GM23338 (cell line): ENCODE measurements around the gene CDH23. TPM values are rescaled to one million over a fixed set of nuclear protein-coding genes. Genes with fewer than 3 reads are reported as not detected.

Experiments used
- ATAC-seq: fragments of 200-7000 bp; cut with Tn5 transposase; 3 replicates; pipeline ENCODE4 v1.9.1; 2020
- DNase-seq: peaks from one replicate; pipeline ENCODE4 v3.0.0-alpha.2; 2015; ENCODE audit warnings: low spot score
- H2AFZ ChIP-seq: fragments of 200-600 bp; sonication (generic); 2 replicates; pipeline ENCODE4 v1.8.0; 2016; ENCODE audit warnings: antibody characterized with exemption, mild to moderate bottlenecking, moderate library complexity
- H3F3A ChIP-seq: fragments of 200-600 bp; sonication (generic); replicated peaks from 2 replicates; pipeline ENCODE4 v1.8.0; 2017; ENCODE audit warnings: antibody characterized with exemption, mixed run types, low read depth
- H3K27ac ChIP-seq: fragments of 200-600 bp; sonication (generic); 2 replicates; pipeline ENCODE4 v1.6.1; 2016; ENCODE audit warnings: low read depth
- H3K27me3 ChIP-seq: fragments of 200-600 bp; sonication (generic); 2 replicates; pipeline ENCODE4 v1.8.0; 2016; ENCODE audit warnings: mild to moderate bottlenecking, mixed run types, moderate library complexity; ENCODE audit not compliant: insufficient read depth
- H3K36me3 ChIP-seq: fragments of 200-600 bp; sonication (generic); 2 replicates; pipeline ENCODE4 v1.8.0; 2016; ENCODE audit warnings: mild to moderate bottlenecking; ENCODE audit not compliant: insufficient read depth
- H3K4me1 ChIP-seq: fragments of 200-600 bp; sonication (generic); 2 replicates; pipeline ENCODE4 v1.8.0; 2016; ENCODE audit warnings: mild to moderate bottlenecking, moderate library complexity; ENCODE audit not compliant: insufficient read depth
- H3K4me2 ChIP-seq: fragments of 200-600 bp; sonication (generic); 2 replicates; pipeline ENCODE4 v1.7.1; 2017; ENCODE audit warnings: mixed run types
- H3K4me3 ChIP-seq: fragments of 200-600 bp; sonication (generic); 2 replicates; pipeline ENCODE4 v1.6.1; 2016; ENCODE audit warnings: mixed run types
- H3K79me2 ChIP-seq: fragments of 200-600 bp; sonication (generic); replicated peaks from 2 replicates; pipeline ENCODE4 v1.8.0; 2017; ENCODE audit warnings: mild to moderate bottlenecking; ENCODE audit not compliant: insufficient read depth
- H3K9me2 ChIP-seq: fragments of 200-600 bp; sonication (generic); 2 replicates; pipeline ENCODE4 v1.8.0; 2017; ENCODE audit not compliant: insufficient read depth
- H4K20me1 ChIP-seq: fragments of 200-600 bp; sonication (generic); replicated peaks from 2 replicates; pipeline ENCODE4 v1.8.0; 2017; ENCODE audit warnings: mild to moderate bottlenecking; ENCODE audit not compliant: insufficient read depth
- H3K27ac Mint-ChIP-seq: 2 replicates; pipeline ENCODE4 v1.8.0; 2020; ENCODE audit warnings: inconsistent platforms, mild to moderate bottlenecking, moderate library complexity, mixed read lengths
- H3K27me3 Mint-ChIP-seq: 3 replicates; pipeline ENCODE4 v1.8.0; 2022; ENCODE audit warnings: low read depth, mild to moderate bottlenecking, moderate library complexity, mixed read lengths, inconsistent platforms; ENCODE audit not compliant: insufficient read depth, poor library complexity
- H3K36me3 Mint-ChIP-seq: 3 replicates; pipeline ENCODE4 v1.8.0; 2021; ENCODE audit warnings: low read depth, mild to moderate bottlenecking, inconsistent platforms, moderate library complexity, mixed read lengths
- H3K4me1 Mint-ChIP-seq: 3 replicates; pipeline ENCODE4 v1.8.0; 2020; ENCODE audit warnings: mild to moderate bottlenecking, inconsistent platforms, mixed read lengths
- H3K4me3 Mint-ChIP-seq: 3 replicates; pipeline ENCODE4 v1.8.0; 2021; ENCODE audit warnings: moderate library complexity, mild to moderate bottlenecking, inconsistent platforms, mixed read lengths
- H3K9me3 Mint-ChIP-seq: 3 replicates; pipeline ENCODE4 v1.8.0; 2020; ENCODE audit warnings: moderate library complexity, mild to moderate bottlenecking, inconsistent platforms, mixed read lengths
- CREB1 ChIP-seq: fragments of 250-450 bp; sonication (Bioruptor Pico); IDR thresholded peaks from 2 replicates; pipeline ENCODE4 v1.5.0; 2020; ENCODE audit warnings: low read depth, mild to moderate bottlenecking, moderate library complexity
- EZH2 ChIP-seq: fragments of 200-600 bp; sonication (generic); IDR thresholded peaks from one replicate; pipeline ENCODE4 v1.8.0; 2017; ENCODE audit warnings: antibody characterized with exemption, mild to moderate bottlenecking, low read depth; ENCODE audit not compliant: unreplicated experiment
- EZH2phosphoT487 ChIP-seq: fragments of 200-600 bp; sonication (generic); IDR thresholded peaks from one replicate; pipeline ENCODE4 v1.8.1; 2018; ENCODE audit warnings: antibody characterized with exemption; ENCODE audit not compliant: unreplicated experiment
- JUNB ChIP-seq: IDR thresholded peaks from one replicate; pipeline ENCODE4 v1.6.1; 2016; ENCODE audit warnings: antibody characterized with exemption; ENCODE audit not compliant: unreplicated experiment
- NANOG ChIP-seq: IDR thresholded peaks from 2 replicates; pipeline ENCODE4 v1.6.1; 2016; ENCODE audit warnings: antibody characterized with exemption, borderline replicate concordance
- POLR2AphosphoS5 ChIP-seq: IDR thresholded peaks from 2 replicates; pipeline ENCODE4 v1.6.1; 2016; ENCODE audit warnings: antibody characterized with exemption, low read depth
- STAT1 ChIP-seq: IDR thresholded peaks from one replicate; pipeline ENCODE4 v1.6.1; 2016; ENCODE audit warnings: antibody characterized with exemption; ENCODE audit not compliant: unreplicated experiment
- ZNF114 ChIP-seq: fragments of 250-450 bp; sonication (Bioruptor Pico); IDR thresholded peaks from 2 replicates; pipeline ENCODE4 v1.5.0; 2020; ENCODE audit warnings: mild to moderate bottlenecking, moderate library complexity
- ZNF331 ChIP-seq: fragments of 250-450 bp; sonication (Bioruptor Pico); IDR thresholded peaks from 2 replicates; pipeline ENCODE4 v1.5.0; 2020; ENCODE audit warnings: low read depth, mild to moderate bottlenecking, moderate library complexity
- polyA plus RNA-seq: library from polyadenylated mRNA; unstranded; fragments of >200 nt; fragmentation: Nextera tagmentation; extraction: Ambion mirVana; gene quantifications from 2 replicates; pipeline ENCODE4 v1.2.1, GENCODE V29; 2016
- total RNA-seq: library from RNA; depleted of rRNA; stranded (reverse); fragments of >200 nt; shearing (Covaris generic); gene quantifications from 2 replicates; pipeline ENCODE4 v1.2.3, GENCODE V29; 2014
- TF ChIP-seq, protein P1 (sequence below): fragments of 250-450 bp; sonication (Bioruptor Pico); IDR thresholded peaks from 2 replicates; pipeline ENCODE4 v1.5.0; 2020; ENCODE audit warnings: mild to moderate bottlenecking, moderate library complexity
- TF ChIP-seq, protein P2 (sequence below): IDR thresholded peaks from 2 replicates; pipeline ENCODE4 v1.6.1; 2016; ENCODE audit warnings: antibody characterized with exemption
- TF ChIP-seq, protein P3 (sequence below), 2 experiments: fragments of 200-600 bp in 1 of 2; sonication (generic) in 1 of 2; conservative IDR thresholded peaks; 2 replicates each; pipeline versions ENCODE4 v1.5.1 to v1.6.1; 2016 to 2017; ENCODE audit warnings: antibody characterized with exemption in 2 of 2, low read depth in 2 of 2, mild to moderate bottlenecking in 2 of 2, moderate library complexity in 1 of 2
- TF ChIP-seq, protein P4 (sequence below): IDR thresholded peaks from one replicate; pipeline ENCODE4 v1.6.1; 2018; ENCODE audit warnings: antibody characterized with exemption; ENCODE audit not compliant: unreplicated experiment

Gene CDH23
- total and polyA plus RNA-seq, 2 experiments from 2014 or later: 0.95 to 4.3 TPM

DNA sequence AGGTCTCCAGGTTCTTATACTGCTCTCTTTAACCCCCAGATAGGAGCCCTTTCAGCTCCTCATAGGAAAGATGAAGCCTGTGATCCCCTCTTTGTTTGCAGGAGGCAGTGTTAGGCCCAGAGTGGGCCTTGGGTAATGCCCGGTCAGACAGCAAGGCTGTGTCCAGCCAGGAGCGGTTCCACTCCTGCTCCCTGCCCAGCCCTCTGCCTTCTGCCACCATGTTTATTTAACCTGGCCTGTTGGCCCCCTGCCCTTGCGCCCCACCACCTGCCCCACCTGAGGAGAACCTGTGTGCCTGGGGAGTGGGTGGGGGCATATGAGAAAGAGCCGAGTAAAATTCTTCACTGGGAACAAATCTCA lies 24.3 kb downstream of the CDH23 start:
- no peaks in the 10 kb centered on the region for H3F3A ChIP-seq
- no peak overlapping the region for H3K27ac ChIP-seq
- DNase-seq (no peak), ATAC-seq (no peak)
- no peak overlapping the region for H2AFZ ChIP-seq
- TF ChIP-seq, protein P1, sequence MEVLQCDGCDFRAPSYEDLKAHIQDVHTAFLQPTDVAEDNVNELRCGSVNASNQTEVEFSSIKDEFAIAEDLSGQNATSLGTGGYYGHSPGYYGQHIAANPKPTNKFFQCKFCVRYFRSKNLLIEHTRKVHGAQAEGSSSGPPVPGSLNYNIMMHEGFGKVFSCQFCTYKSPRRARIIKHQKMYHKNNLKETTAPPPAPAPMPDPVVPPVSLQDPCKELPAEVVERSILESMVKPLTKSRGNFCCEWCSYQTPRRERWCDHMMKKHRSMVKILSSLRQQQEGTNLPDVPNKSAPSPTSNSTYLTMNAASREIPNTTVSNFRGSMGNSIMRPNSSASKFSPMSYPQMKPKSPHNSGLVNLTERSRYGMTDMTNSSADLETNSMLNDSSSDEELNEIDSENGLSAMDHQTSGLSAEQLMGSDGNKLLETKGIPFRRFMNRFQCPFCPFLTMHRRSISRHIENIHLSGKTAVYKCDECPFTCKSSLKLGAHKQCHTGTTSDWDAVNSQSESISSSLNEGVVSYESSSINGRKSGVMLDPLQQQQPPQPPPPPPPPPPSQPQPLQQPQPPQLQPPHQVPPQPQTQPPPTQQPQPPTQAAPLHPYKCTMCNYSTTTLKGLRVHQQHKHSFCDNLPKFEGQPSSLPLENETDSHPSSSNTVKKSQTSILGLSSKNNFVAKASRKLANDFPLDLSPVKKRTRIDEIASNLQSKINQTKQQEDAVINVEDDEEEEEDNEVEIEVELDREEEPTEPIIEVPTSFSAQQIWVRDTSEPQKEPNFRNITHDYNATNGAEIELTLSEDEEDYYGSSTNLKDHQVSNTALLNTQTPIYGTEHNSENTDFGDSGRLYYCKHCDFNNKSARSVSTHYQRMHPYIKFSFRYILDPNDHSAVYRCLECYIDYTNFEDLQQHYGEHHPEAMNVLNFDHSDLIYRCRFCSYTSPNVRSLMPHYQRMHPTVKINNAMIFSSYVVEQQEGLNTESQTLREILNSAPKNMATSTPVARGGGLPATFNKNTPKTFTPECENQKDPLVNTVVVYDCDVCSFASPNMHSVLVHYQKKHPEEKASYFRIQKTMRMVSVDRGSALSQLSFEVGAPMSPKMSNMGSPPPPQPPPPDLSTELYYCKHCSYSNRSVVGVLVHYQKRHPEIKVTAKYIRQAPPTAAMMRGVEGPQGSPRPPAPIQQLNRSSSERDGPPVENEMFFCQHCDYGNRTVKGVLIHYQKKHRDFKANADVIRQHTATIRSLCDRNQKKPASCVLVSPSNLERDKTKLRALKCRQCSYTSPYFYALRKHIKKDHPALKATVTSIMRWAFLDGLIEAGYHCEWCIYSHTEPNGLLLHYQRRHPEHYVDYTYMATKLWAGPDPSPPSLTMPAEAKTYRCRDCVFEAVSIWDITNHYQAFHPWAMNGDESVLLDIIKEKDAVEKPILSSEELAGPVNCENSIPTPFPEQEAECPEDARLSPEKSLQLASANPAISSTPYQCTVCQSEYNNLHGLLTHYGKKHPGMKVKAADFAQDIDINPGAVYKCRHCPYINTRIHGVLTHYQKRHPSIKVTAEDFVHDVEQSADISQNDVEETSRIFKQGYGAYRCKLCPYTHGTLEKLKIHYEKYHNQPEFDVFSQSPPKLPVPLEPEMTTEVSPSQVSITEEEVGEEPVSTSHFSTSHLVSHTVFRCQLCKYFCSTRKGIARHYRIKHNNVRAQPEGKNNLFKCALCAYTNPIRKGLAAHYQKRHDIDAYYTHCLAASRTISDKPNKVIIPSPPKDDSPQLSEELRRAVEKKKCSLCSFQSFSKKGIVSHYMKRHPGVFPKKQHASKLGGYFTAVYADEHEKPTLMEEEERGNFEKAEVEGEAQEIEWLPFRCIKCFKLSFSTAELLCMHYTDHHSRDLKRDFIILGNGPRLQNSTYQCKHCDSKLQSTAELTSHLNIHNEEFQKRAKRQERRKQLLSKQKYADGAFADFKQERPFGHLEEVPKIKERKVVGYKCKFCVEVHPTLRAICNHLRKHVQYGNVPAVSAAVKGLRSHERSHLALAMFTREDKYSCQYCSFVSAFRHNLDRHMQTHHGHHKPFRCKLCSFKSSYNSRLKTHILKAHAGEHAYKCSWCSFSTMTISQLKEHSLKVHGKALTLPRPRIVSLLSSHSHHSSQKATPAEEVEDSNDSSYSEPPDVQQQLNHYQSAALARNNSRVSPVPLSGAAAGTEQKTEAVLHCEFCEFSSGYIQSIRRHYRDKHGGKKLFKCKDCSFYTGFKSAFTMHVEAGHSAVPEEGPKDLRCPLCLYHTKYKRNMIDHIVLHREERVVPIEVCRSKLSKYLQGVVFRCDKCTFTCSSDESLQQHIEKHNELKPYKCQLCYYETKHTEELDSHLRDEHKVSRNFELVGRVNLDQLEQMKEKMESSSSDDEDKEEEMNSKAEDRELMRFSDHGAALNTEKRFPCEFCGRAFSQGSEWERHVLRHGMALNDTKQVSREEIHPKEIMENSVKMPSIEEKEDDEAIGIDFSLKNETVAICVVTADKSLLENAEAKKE (CRISPR knock-in tag): no peak
- TF ChIP-seq EZH2phosphoT487 (no peak), ZNF114 (no peak), EZH2 (no peak), STAT1 (no peak), CREB1 (CRISPR knock-in tag) (no peak), ZNF331 (no peak), POLR2AphosphoS5 (no peak), JUNB (no peak), NANOG (no peak)
- TF ChIP-seq, protein P2, sequence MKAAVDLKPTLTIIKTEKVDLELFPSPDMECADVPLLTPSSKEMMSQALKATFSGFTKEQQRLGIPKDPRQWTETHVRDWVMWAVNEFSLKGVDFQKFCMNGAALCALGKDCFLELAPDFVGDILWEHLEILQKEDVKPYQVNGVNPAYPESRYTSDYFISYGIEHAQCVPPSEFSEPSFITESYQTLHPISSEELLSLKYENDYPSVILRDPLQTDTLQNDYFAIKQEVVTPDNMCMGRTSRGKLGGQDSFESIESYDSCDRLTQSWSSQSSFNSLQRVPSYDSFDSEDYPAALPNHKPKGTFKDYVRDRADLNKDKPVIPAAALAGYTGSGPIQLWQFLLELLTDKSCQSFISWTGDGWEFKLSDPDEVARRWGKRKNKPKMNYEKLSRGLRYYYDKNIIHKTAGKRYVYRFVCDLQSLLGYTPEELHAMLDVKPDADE: no peak
- TF ChIP-seq, protein P3, sequence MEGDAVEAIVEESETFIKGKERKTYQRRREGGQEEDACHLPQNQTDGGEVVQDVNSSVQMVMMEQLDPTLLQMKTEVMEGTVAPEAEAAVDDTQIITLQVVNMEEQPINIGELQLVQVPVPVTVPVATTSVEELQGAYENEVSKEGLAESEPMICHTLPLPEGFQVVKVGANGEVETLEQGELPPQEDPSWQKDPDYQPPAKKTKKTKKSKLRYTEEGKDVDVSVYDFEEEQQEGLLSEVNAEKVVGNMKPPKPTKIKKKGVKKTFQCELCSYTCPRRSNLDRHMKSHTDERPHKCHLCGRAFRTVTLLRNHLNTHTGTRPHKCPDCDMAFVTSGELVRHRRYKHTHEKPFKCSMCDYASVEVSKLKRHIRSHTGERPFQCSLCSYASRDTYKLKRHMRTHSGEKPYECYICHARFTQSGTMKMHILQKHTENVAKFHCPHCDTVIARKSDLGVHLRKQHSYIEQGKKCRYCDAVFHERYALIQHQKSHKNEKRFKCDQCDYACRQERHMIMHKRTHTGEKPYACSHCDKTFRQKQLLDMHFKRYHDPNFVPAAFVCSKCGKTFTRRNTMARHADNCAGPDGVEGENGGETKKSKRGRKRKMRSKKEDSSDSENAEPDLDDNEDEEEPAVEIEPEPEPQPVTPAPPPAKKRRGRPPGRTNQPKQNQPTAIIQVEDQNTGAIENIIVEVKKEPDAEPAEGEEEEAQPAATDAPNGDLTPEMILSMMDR (conservative IDR thresholded peaks at IDR 0.05; ENCODE audit: low read depth in 2 of 2): no peak
- TF ChIP-seq, protein P4, sequence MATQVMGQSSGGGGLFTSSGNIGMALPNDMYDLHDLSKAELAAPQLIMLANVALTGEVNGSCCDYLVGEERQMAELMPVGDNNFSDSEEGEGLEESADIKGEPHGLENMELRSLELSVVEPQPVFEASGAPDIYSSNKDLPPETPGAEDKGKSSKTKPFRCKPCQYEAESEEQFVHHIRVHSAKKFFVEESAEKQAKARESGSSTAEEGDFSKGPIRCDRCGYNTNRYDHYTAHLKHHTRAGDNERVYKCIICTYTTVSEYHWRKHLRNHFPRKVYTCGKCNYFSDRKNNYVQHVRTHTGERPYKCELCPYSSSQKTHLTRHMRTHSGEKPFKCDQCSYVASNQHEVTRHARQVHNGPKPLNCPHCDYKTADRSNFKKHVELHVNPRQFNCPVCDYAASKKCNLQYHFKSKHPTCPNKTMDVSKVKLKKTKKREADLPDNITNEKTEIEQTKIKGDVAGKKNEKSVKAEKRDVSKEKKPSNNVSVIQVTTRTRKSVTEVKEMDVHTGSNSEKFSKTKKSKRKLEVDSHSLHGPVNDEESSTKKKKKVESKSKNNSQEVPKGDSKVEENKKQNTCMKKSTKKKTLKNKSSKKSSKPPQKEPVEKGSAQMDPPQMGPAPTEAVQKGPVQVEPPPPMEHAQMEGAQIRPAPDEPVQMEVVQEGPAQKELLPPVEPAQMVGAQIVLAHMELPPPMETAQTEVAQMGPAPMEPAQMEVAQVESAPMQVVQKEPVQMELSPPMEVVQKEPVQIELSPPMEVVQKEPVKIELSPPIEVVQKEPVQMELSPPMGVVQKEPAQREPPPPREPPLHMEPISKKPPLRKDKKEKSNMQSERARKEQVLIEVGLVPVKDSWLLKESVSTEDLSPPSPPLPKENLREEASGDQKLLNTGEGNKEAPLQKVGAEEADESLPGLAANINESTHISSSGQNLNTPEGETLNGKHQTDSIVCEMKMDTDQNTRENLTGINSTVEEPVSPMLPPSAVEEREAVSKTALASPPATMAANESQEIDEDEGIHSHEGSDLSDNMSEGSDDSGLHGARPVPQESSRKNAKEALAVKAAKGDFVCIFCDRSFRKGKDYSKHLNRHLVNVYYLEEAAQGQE: no peak
- Mint-ChIP-seq H3K9me3 (no peaks in the 10 kb centered on the region; the same call in 2 of the 3 replicates), H3K4me3 (no peak overlapping the region), H3K27ac (no peak overlapping the region), H3K4me1 (peaks cover 7% of the 10 kb centered on the region), H3K27me3 (peaks cover 10% of the 10 kb centered on the region), H3K36me3 (no peaks in the 10 kb centered on the region)
- no peaks in the 10 kb centered on the region for H4K20me1 ChIP-seq
- H3K9me2 ChIP-seq: no peaks in the 10 kb centered on the region
- no peaks in the 10 kb centered on the region for H3K27me3 ChIP-seq
- H3K4me2 ChIP-seq: no peak overlapping the region
- no peaks in the 10 kb centered on the region for H3K36me3 ChIP-seq
- H3K4me3 ChIP-seq: no peak overlapping the region
- no peaks in the 10 kb centered on the region for H3K4me1 ChIP-seq
- H3K79me2 ChIP-seq: no peaks in the 10 kb centered on the region
